Cardiac fibroblast (primary cell): ENCODE results near the gene TECR.
"Not testable (repeated sequence)": the region's sequence is repeated elsewhere in the genome, so short reads cannot be mapped to it uniquely, and the experiment has no call there.

Experiments used
- DNase-seq, 2 donors: peaks; one replicate each; pipeline versions ENCODE4 v3.0.0 to v3.0.0-alpha.2; 2010; ENCODE audit warnings: low read depth in 2 of 2
- H3K4me3 ChIP-seq, 2 donors: replicated peaks in 1 of 2; 1 replicate in 1 of 2; 2 replicates in 1 of 2; pipeline ENCODE4 v1.5.1; 2011; ENCODE audit warnings: low read depth in 2 of 2, low read length in 2 of 2, mild to moderate bottlenecking in 2 of 2, moderate library complexity in 1 of 2
- CTCF ChIP-seq: IDR thresholded peaks from one replicate; pipeline ENCODE4 v1.5.1; 2011; ENCODE audit warnings: low read depth, mild to moderate bottlenecking, low read length, inconsistent platforms

TECR gene

GRCh38 chr19:14577264-14577663, 47.9 kb downstream of the TECR start:
- no peak for TF ChIP-seq CTCF
- no peak for DNase-seq
- H3K4me3 ChIP-seq: no peak overlapping the region

DNA sequence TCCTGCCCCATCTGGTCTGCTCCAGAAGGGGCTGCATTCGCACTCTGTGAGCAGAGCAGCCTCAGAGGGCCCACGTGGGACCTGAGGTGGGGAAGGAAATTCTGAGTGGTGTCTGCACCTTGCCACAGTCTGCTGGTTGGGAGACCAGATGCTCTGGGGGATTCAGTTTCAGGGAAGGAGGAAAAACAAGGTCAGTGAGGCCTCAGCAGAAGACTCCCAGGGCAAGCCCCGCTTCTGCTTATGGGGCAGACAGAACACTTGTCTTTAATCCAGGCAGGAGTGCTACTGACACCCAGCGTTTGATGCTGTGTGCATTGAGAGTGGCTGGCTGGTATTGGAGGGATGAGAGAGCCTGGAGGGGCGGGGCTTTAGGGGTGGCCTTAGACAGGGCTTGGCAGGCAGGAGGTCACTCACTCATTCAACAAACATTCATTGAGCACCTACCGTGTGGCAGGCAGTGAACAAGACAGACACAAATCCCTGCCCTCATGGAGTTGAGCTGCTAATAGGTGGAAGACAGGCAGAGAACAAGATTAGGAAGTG, 48.6 kb downstream of the TECR start:
- TF ChIP-seq CTCF: no peak
- no peak for DNase-seq
- no peak overlapping the region for H3K4me3 ChIP-seq

DNA sequence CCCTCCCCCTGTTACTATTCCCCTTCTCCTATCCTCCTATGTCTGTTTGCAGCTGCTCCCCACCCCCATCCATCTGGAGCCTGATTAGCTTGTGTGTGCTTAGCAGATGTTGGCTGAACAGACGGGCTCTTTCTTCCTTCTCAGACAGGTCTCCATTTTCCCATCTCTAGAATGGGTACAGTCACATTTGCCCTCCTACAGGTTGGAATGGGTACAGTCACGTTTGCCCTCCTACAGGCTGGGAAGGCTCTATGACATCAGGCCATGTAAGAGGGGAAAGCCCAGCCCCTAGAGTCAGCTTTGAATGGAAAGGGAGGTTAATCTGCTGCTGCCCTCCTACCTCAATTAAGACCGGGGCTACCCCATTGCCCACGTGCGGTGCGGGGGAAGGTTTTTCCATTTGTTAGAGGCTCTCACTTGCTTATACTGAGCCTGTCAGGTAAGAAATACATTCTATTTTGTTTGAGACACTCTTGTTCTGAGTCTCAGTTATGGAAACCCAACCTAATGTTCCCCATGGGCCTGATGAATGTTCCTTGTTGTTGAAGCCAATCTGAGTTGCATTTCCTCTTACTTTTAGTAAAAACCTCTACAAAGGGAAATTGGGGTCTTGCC, 51.3 kb downstream of the TECR start:
- TF ChIP-seq CTCF: no peak
- no peak overlapping the region for H3K4me3 ChIP-seq
- DNase-seq: no peak

GRCh38 chr19:14582894-14583340, 53.5 kb downstream of the TECR start, which contains the start of gene CLEC17A:
TSS of gene CLEC17A (plus strand) at chr19:14583084. CDS start at chr19:14583161, 77 bp downstream.
- H3K4me3 ChIP-seq: no peak within 1 kb of the TSS
- no peak for DNase-seq
- no peak for TF ChIP-seq CTCF

- H3K4me3 ChIP-seq, DNase-seq: not testable (repeated sequence)
Measured at GRCh38 chr19:14584372-14584771, 55.0 kb downstream of the TECR start.

DNA sequence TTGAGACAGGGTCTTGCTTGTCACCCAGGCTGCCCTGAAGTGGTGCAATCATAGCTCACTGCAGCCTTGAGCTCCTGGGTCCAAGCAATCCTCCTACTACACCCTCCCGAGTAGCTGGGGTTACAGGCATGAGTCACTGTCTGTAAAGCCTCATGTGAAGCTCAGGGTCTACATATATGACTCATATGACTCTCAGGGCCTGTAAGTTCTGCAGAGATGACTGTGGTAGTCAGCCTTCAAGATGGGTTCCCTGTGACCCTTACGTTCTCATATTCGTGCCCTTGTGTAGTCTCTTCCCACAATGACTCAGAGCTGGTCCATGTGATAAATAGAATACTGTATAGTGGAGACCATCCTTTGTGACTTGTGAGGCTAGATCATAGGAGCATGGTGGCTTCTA, 55.8 kb downstream of the TECR start:
- not testable (repeated sequence) for H3K4me3 ChIP-seq
- peak in 1 of 2 donors; percentile 71 for DNase-seq

GRCh38 chr19:14589433-14589832, 60.0 kb downstream of the TECR start:
- H3K4me3 ChIP-seq: not testable (repeated sequence)
- DNase-seq: peak in 1 of 2 donors; percentile 34

- DNase-seq: no peak
- no peak for TF ChIP-seq CTCF
- H3K4me3 ChIP-seq: no peak overlapping the region
Measured at GRCh38 chr19:14595558-14595957, 66.2 kb downstream of the TECR start.
